GM18507 (cell line): ENCODE measurements around the gene TCF25.

Experiments
- DNase-seq: peaks from one replicate; pipeline ENCODE4 v3.0.0; 2011; ENCODE audit warnings: low read depth; ENCODE audit not compliant: insufficient read length; ENCODE audit errors: extremely low spot score
- FAIRE-seq: peaks from 2 replicates; lab custom pipeline; 2011; peaks lifted over from hg19 to GRCh38; lab: Jason Lieb, UNC

The TCF25 gene

DNA sequence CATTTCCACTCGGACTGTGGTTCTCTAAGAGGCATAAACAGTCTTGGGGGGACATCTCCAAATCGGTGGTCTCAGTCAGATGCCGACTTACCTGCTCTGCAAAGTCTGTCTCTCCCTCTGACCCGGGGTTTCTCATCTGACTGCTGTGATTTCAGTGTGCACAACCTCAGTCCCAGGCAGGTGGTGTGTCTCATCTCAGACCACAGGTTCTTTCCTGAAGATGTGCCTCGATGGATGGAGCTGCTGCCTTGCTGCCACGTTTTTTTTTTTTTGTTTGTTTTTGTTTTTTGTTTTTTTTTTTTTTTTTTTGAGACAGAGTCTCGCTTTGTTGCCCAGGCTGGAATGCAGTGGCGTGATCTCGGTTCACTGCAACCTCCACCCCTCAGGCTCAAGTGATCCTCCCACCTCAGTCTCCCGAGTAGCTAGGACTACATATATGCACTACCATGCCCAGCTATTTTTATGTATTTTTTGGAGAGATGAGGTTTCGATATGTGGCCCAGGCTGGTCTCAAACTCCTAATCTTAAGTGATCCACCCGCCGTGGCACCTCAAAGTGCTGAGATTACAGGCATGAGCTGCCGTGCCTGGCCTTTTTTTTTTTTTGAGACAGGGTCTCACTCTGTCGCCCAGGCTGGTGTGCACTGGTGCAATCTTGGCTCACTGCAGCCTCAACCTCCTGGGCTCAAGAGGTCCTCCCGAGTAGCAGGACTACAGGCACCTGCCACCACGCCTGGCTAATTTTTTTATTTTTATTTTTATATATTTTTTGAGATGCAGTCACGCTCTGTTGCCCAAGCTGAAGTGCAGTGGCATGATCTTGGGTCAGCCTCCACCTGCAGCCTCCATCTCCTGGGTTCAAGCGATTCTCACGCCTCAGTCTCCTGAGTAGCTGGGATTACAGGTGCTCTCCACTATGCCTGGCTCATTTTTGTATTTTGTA, 29.7 kb upstream of the TCF25 start:
- FAIRE-seq (no peak), DNase-seq (no peak)

DNA sequence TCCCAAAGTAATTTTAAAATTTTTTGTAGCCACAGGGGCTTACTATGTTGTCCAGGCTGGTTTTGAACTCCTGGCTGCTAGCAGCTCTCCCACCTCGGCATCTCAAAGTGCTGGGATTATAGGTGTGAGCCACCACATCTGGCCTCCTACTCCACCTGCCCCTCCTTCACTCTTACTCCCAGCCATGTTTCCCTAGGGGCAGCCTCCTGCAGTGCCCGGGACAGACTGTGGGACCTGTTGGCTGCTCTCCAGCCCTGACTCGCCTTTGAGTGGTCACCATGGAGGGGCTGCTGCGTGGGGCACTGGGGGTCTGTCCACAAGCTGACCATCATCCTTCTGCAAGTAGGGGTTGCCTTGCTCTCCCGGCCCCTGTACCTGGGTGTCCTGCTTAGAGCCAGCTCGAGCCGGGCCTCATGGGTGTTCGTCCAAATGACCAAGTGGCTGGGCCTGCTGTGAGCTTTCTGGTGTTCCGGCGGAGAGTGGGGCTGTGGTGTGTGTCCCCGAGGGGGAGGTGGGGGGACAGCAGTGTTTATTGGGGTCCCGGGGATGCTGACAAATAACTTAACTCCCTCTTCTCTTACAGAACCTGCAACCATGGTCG, 28.6 kb upstream of the TCF25 start:
- DNase-seq (no peak), FAIRE-seq (no peak)

DNA sequence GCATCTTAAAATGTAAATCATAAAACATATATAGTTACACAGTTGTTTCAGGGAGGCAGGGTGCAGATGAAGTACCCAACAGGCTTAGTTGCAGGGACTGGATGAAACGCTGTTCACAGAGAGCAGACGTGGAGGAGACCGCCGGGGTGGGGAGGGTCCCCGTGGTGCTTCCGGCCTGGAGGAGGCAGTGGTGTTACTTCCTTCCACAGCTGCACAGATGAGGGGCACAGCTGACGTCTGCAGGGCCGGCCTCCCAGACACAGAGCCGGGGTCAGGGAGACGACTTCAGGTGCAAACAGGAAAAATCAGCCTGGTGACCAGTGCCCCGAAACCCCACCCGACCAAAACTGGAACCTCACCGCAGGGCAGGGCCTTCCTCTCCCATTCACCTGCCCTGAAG, 28.0 kb upstream of the TCF25 start:
- DNase-seq (no peak), FAIRE-seq (no peak)

DNA sequence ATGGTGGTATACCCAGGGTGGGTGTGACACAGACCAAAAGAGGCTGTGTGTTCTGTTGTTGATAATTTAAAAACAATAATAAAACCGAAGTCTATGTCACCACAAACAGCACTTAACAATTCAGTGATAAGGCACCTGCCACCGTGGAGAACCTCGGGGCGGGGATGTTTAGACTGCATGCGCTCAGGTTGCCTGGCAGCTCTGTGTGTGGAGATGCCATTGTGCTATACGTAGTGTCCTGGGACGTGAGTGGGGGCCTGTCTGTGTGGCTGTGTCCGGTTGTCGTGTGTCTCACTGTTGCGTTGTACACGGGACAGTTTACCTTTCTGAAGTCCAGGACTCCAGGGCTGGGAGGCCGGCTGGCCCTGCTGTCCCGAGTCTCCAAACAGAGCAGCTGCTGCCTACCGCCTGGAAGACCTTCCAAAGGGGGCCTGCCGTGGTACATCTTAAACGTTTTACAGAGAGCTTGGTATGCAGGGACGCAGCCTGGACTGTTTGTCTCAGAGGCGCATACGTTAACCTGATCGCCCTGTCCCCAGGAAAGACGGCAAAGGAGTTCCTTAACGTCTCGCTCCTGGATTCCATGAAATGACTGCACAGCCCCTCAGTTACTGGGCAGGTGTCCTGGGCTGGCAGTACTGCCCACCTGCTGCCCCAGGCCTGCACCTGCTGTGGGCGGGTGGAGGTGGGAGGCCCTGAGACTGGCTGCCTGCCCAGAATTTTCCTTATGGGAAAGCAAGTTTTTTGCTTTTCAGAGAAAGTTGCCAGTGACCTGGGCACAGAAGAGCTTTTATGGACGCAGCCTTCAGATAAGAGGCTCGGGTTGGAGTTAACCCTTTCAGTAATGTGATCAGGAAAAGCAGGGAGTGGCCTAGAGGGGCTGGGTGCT, 26.1 kb upstream of the TCF25 start:
- DNase-seq = no peak
- no peak for FAIRE-seq

DNA sequence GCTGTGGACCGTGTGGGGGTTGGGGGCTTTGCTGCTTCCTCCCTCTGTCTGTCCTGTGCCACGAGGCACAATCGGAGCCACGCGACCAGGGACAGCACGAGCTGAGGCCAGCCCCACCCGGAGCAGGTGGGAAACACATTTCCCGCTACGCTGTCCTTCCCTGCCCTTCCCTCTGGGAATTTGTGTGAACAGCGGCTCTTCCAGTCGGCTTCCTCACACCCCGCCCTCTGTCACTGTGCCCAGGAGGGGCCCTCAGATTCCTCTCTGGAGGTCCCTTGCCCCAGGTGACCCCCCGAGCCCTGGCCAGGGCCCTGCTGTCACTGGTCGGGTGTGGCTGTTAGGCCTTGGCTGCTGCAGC, 25.5 kb upstream of the TCF25 start:
- DNase-seq = no peak

DNA sequence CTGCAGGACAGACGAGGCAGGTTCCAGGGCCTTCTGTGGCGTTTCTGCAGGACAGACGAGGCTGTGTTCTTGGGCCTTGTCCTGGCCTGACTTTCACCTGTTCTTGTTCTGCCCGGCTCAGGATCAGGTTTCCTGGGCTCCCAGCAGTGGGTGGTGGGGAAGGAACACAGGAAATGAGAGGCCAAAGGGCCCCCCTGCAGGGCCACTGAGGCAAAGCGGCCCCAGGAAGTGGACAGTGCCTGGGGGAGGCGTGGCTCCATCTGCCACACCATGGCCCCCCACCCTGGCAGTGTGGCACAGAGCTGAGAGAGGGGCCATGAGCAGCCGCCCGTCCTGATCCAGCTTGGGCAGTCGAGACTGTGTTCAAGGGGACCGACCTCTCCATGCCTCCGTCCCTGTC, 24.4 kb upstream of the TCF25 start:
- FAIRE-seq (no peak), DNase-seq (no peak)

More for the DNA sequence above, 25.5 kb upstream of the TCF25 start:
- FAIRE-seq = no peak

DNA sequence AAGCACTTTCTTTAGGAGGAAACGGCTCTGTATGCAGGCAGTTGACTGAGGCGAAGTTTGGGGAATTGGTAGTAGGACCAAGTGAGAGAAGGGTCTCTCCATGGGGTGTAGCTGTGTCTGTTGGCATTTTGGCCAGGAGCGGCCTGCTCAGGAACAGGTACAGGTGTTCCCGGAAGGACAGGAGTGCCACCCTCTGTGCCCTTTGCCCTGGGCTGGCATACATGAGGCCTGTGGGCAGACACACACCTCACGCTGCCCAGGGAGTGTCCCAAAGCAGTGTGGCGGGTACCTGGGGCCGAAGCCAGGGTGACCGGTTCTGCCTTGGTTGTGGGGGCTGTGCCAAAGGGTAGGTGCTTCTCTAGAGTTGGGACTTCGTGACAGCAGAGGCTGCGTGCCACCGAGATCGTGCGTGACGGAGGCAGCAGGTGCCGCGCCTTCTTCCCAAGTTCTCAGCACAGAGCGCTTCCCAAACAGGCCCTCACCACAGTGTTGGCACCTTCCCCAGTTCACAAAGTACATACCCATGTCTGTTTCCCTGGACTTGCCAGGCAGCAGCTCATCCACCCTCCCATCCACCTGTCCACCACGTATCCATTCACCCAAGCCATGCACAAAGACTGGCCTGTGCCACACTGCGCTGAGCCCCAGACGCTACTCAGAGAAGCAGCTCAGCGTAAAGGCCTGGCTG, 19.9 kb upstream of the TCF25 start:
- no peak for FAIRE-seq
- DNase-seq = no peak

DNA sequence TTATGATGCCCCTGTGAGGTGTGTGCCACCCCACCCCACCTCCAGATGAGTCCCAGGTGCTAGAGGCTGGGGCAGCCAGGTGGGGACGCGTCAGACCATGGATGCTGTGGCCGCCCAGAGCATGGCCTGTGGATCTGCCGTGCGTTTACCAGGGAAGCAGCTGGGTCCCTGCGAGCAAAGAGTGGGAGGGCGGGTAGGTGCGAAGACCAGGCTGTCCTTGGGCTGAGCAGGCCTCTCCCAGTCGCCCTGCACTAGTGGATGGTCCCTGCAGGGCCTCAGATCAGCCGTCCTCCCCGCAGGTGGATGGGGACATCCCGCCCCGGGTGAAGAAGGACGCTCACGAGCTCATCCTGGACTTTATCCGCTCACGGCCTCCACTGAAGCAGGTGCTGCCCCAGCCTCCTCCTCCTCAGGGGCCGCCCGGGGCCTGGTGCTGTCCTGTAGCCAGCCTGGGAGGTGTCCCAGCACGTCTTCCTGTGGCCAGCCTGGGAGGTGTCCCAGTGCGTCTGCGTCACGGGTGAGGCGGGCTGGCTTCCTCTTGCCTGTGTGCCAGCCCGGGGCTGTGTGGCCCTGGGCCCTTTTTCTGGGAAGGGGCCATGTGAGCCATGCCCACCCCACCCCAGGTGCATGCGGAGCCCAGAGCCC, 18.0 kb upstream of the TCF25 start:
- FAIRE-seq = no peak
- DNase-seq = no peak

DNA sequence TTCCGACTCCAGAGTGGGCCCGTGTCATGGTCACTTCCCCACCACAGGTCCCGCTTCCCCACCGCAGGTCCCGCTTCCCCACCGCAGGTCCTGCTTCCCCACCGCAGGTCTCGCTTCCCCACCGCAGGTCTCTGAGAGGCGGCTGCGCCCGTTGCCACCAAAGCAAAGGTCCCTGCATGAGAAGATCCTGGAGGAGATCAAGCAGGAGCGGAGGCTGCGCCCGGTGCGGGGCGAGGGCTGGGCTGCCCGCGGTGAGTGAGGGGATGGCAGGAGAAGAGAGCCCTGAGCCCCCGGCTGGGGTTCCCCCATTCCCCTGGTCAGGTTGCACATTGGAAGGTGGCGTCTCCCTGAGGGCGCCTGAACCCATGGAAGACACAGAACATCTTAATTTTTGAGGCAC, 17.4 kb upstream of the TCF25 start:
- no peak for DNase-seq
- no peak for FAIRE-seq

DNA sequence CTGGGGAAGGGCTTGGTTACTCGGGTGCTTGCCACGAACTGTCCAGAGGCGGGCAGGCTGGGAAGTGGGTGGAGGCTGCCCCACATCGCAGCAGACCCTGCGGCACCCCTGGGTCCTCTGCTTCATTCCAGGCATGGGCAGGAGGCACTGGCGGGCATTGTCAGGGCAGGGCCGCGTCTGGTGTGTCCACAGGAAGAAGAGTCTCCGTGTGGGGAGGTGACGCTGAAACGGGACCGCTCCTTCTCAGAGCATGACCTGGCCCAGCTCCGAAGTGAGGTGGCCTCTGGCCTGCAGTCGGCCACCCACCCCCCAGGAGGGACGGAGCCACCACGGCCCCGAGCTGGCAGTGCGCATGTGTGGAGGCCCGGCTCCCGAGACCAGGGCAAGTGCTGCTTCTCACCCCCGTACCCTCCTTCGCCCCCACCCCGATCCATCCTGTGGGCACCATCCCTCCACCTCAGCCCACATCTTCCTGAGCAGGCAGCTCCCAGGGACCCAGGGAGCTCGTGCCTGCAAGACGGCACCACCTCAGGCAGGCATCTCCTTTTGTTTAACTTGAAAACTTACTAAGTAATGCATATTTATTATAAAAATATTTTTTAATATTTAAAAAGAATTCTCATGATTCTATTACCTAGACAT, 14.3 kb upstream of the TCF25 start:
- DNase-seq = no peak
- FAIRE-seq = no peak

DNA sequence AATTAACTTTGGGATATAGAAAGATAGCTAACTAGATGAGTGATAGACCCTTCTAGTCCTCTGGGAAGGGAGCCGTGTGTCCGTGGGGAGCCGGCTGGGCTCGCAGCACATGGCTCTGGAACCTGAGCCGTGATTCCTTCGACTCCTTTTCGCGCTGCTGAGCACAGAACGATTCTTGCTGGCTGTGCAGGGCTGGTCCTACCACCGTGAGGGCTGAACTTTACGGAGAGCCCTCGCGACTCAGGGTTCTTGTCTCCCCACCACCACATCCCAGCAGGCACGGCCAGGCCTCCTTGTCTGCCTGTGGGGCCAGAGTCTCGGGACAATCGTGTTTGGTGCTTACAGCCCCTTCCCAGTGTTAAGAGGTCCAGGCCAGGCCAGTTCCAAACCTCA, 13.8 kb upstream of the TCF25 start:
- no peak for FAIRE-seq
- no peak for DNase-seq

DNA sequence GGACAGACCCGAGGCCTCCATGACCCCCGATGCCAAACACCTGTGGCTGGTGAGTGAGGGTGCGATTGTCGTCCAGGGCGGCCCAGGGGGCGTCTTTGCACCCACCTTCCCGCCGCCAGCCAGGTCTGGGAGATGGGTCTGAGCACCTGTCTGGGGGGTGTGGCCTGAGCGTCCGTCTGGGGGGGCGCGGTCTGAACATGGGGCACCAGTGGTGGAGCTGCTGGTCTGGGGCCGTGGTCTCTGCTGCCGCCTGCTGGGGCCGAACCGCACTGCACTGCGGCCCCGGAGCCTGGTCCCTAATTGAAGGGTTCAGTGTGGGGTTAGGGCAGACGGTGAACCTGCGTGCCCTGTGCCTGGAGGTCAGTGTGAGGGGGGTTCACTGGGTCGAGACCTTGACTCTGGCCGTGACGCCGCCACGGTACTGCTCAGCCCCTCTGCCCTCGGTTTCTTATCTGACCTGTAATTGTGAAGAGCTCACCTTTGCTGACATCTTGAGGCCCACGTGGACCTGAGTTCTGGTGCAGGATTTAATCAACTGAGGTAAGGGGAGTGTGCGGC, 12.6 kb upstream of the TCF25 start:
- FAIRE-seq = peak; percentile 77

DNA sequence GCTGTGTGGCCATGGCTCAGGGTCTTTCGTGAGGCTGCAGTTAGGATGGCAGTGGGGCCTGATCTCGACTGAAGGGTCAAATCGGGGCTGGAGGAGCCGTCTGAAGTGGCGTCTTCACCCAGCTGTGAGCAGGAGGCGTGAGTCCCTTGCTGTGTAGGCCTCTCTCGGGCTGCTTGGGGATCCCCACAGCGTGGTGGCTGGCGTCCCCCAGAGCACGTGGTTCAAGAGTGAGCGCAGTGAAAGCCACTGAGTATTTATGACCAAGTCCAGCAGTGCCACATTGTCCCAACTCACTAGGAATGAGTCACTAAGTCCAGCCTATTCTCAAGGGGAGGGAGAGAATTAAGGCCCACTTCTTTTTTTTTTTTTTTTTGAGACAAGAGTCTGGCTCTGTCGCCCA, 11.7 kb upstream of the TCF25 start:
- DNase-seq = no peak

More for the DNA sequence above, 12.6 kb upstream of the TCF25 start:
- DNase-seq = peak; percentile 87

DNA sequence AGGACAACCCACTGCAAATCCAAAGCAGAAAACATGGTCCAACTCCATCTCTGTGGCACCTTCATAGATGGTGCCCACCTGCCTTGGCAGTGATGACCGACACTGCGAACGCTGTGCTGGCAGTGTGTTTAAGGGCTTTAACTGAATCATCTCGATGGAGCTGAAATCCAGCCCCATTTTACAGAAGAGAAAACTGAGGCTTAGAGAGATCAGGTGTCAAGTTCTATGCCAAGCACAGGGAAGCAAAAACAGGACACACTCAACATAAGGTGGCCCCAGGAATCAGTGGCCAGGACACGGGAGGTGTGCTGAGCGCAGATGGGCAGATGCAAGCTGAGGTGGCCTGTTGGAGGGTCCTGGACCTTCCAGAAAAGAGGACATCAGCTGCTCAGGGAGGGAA, 10.7 kb upstream of the TCF25 start:
- no peak for FAIRE-seq
- DNase-seq = no peak

More for the DNA sequence above, 11.7 kb upstream of the TCF25 start:
- no peak for FAIRE-seq

DNA sequence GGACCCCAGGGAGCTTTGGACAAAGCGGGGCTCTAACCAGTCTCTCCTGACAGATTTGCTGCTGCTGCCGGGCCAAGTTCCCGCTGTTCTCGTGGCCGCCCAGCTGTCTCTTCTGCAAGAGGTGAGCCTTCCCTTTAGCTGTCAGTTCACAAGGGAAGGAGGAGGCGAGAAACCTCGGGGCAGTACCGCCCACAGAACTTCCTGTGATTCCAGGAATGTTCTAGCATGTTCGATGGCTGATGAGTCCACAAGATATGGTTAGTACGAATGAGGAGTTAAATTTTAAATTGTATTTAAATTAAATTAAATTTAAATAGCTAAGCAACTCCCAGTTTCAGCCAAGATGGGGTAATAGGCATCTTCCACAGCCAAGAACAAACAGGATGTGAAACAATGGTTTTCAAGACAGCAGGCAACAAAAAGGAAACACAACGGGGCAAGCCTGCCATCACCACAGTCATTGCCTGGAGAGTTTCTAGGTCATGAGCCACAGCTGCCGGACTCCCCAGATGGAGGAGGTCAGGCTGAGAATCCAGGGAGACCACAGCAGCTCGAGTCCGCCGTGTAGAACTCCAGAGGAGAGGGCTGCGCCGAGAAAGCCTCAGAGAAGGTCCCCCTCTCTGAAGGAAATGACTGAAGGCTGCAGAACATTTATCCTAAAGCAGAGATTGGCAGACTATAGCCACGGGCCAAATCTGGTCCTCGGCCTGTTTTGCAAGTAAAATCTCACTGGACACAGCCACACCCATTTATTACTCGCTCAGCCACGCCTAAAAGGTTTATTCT, 9.5 kb upstream of the TCF25 start:
- DNase-seq = peak; percentile 54
- FAIRE-seq = peak; percentile 96

DNA sequence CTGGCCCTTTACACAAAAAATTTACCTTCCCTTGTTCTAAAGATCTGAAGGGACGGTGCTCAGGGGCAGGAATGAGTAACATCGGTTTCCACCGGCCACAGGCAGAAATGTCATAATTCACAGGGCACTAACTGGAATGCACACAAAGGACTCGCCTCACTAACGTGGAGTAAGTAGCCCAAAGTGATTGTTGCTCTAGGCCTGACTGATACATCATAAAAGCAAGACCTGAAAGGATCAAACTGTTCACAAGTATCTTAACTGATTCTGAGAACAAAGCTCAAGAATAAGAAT, 8.9 kb upstream of the TCF25 start:
- FAIRE-seq = no peak

DNA sequence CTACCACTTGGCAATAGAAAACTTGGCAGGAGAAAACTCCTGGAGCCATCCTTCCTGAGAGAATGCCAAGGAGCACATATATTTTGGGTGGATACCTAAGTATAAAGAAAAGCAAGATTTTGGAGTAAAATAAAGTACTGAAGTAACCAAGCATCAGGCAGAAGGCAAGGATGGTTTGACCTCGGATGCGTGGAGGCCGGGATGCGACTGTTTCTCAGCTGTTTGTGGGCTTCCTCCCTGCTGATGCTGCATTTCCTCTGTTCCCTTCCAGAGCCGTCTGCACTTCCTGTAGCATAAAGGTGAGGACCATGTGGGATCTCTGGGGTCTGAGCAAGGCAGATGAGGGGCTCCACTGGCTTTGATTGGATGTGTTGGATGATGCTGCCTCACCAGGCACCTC, 5.5 kb upstream of the TCF25 start:
- FAIRE-seq (no peak), DNase-seq (no peak)

More for the DNA sequence above, 8.9 kb upstream of the TCF25 start:
- no peak for DNase-seq

DNA sequence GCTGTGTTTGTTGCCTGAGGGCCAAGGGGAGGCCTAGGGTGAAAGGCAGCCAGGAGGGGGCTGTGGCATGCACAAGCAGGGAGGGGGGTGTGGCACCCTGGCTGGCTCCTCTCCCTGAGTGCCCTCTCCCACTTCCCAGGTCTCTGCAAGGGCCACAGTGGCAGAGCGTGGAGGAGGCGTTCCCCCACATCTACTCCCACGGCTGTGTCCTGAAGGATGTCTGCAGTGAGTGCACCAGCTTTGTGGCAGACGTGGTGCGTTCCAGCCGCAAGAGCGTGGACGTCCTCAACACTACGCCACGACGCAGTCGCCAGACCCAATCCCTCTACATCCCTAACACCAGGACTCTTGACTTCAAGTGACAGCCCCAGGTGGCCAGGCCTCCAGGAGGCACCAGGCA, 3.5 kb upstream of the TCF25 start:
- FAIRE-seq (no peak), DNase-seq (no peak)
